ENCODE measurements around the gene C16orf95.
"Not testable (repeated sequence)": the region's sequence is repeated elsewhere in the genome, so short reads cannot be mapped to it uniquely, and the experiment has no call there.

The C16orf95 gene

DNA sequence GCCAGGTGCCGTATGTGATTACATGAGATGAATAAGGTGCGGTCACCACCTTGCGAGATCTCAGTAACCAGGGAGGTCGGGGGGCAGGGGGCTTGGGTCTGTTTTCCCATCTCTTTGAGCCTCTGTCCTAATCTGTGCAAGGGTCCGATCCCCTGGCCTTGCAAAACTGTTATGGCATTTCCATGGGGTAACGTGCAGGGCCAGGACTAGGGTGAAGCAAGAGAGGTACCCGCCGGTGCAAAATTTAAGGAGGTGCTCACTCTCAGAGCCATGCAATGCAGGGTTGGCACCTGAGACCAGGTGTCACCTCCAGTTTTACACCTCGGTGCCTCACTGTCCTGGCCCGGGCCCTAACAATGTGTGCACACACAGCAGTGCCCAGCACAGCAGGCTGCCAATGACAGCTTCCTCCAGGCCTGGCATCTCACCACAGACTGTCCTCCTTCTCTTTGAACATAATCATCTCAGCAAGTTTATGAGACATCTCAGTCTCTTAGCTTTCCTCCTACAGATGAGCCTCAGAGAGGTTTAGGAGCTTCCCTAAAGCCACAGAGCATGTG, 43.6 kb downstream of the C16orf95 start:
- H3K36me3 Mint-ChIP-seq, result peaks cover 7% of the 10 kb centered on the region
- peaks cover 5% of the 10 kb centered on the region for H3K9me3 Mint-ChIP-seq
- H3K4me3 Mint-ChIP-seq, result no peak overlapping the region
- peaks cover 2% of the 10 kb centered on the region for H3K4me1 Mint-ChIP-seq
- H3K27me3 Mint-ChIP-seq, result peaks cover 41% of the 10 kb centered on the region
- no peak for ATAC-seq
- H3K27ac Mint-ChIP-seq, result no peak overlapping the region

DNA sequence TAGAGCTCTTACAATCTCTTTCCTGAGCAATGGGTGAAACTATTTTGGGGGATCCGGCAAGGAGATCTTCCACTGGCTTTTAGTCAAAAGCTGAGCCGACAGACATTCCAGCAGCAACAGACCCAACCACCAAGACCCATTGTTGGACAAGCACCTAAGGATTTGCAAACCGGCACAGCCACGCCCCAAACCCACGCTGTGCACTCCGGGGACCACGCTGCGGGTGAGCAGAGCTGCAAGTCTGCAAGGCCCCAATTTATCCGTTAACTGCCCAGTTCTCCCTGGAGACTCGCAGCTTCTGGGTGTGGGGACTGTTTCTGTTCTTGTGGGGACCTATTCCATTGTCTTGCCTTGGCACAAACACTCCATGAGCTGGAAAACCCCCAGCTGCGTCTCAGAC, 45.9 kb downstream of the C16orf95 start:
- H3K27ac Mint-ChIP-seq, result no peak overlapping the region
- peaks cover 7% of the 10 kb centered on the region for H3K36me3 Mint-ChIP-seq
- ATAC-seq, result no peak
- H3K9me3 Mint-ChIP-seq, result peaks cover 5% of the 10 kb centered on the region
- no peak overlapping the region for H3K4me3 Mint-ChIP-seq
- H3K4me1 Mint-ChIP-seq, result no peaks in the 10 kb centered on the region
- peaks cover 29% of the 10 kb centered on the region for H3K27me3 Mint-ChIP-seq

DNA sequence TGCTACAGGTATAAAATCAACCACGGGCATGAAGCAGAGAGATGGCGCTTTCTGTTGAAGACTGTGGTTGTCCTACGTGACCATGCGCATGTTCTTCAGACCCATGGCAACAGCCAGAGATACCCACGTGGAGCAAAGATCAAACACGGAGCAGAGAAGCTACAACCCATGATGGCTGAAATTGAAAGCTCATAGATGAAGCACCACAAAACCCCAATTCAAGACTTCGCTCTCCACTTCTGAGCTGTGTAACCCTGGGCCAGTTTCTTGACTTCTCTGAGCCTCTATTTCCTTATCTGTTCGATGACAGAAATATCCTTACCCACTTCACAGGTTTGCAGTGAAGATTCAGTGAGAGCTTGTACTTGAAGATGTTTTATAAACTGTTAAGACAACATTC, 49.6 kb downstream of the C16orf95 start:
- Mint-ChIP-seq H3K27ac (no peak overlapping the region), H3K4me3 (no peak overlapping the region)

GRCh38 chr16:87266846-87267245, 50.3 kb downstream of the C16orf95 start:
- Mint-ChIP-seq H3K27me3 (peaks cover 36% of the 10 kb centered on the region), H3K36me3 (peaks cover 7% of the 10 kb centered on the region), H3K4me1 (no peaks in the 10 kb centered on the region), H3K4me3 (no peak overlapping the region), H3K27ac (no peak overlapping the region), H3K9me3 (peaks cover 5% of the 10 kb centered on the region)
- ATAC-seq, result no peak

More for the DNA sequence above, 49.6 kb downstream of the C16orf95 start:
- Mint-ChIP-seq H3K36me3 (peaks cover 7% of the 10 kb centered on the region), H3K9me3 (peaks cover 5% of the 10 kb centered on the region), H3K27me3 (peaks cover 36% of the 10 kb centered on the region), H3K4me1 (no peaks in the 10 kb centered on the region)
- ATAC-seq, result no peak

- ATAC-seq, result no peak
- peaks cover 27% of the 10 kb centered on the region for H3K27me3 Mint-ChIP-seq
- no peak overlapping the region for H3K4me3 Mint-ChIP-seq
- peaks cover 14% of the 10 kb centered on the region for H3K9me3 Mint-ChIP-seq
- no peak overlapping the region for H3K27ac Mint-ChIP-seq
- H3K36me3 Mint-ChIP-seq, result peaks cover 7% of the 10 kb centered on the region
- no peaks in the 10 kb centered on the region for H3K4me1 Mint-ChIP-seq
Observed at GRCh38 chr16:87265261-87265660, 51.9 kb downstream of the C16orf95 start.

- H3K27ac Mint-ChIP-seq, result no peak overlapping the region
- H3K36me3 Mint-ChIP-seq, result peaks cover 7% of the 10 kb centered on the region
- H3K4me1 Mint-ChIP-seq, result no peaks in the 10 kb centered on the region
- H3K27me3 Mint-ChIP-seq, result peaks cover 26% of the 10 kb centered on the region
- no peak for ATAC-seq
- peaks cover 14% of the 10 kb centered on the region for H3K9me3 Mint-ChIP-seq
- H3K4me3 Mint-ChIP-seq, result no peak overlapping the region
Observed at GRCh38 chr16:87264634-87265033, 52.6 kb downstream of the C16orf95 start.

DNA sequence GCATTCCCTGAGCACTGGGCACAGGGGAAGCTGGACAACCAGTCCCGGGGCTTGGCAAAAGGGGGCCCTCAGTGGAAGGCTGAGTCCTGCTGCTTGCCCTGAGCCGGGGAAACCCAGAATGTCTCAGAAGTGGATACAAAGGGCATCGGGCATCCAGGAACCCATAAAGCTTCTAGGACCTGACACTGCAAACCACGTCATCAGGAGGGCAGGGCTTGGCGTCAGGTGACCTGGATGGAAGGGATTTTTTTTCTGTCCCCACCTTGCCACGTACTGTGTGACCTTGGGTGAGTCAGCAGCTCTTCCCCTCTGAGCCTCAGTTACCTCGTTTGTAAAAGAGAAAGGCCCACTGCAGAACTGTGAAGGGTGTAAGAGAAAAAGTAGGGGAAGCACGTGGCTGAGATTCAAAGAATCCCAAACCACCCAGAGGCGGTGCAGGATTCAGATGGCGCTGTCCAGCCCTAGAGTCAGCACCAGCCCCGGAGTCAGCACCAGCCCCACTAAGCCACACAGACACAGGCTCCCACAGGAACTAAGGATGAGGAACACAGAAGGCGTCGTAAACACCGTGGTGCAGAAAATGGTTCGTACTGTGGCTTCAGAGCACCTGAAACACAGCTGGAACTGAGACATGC, 53.7 kb downstream of the C16orf95 start:
- H3K9me3 Mint-ChIP-seq, result peaks cover 8% of the 10 kb centered on the region
- H3K4me3 Mint-ChIP-seq, result no peak overlapping the region
- no peak for ATAC-seq
- H3K36me3 Mint-ChIP-seq, result no peaks in the 10 kb centered on the region
- H3K4me1 Mint-ChIP-seq, result no peaks in the 10 kb centered on the region
- H3K27ac Mint-ChIP-seq, result no peak overlapping the region
- H3K27me3 Mint-ChIP-seq, result peaks cover 15% of the 10 kb centered on the region

GRCh38 chr16:87259431-87259830, 57.8 kb downstream of the C16orf95 start:
- peaks cover 8% of the 10 kb centered on the region for H3K9me3 Mint-ChIP-seq
- no peak overlapping the region for H3K4me3 Mint-ChIP-seq
- no peaks in the 10 kb centered on the region for H3K36me3 Mint-ChIP-seq
- no peaks in the 10 kb centered on the region for H3K4me1 Mint-ChIP-seq
- H3K27ac Mint-ChIP-seq, result no peak overlapping the region
- H3K27me3 Mint-ChIP-seq, result peaks cover under 1% of the 10 kb centered on the region
- ATAC-seq, result no peak

- H3K4me1 Mint-ChIP-seq, H3K4me3 Mint-ChIP-seq, H3K27me3 Mint-ChIP-seq, ATAC-seq, H3K27ac Mint-ChIP-seq, H3K9me3 Mint-ChIP-seq, H3K36me3 Mint-ChIP-seq: not testable (repeated sequence)
Observed at GRCh38 chr16:87258653-87259052, 58.5 kb downstream of the C16orf95 start.

GRCh38 chr16:87255866-87256265, 61.3 kb downstream of the C16orf95 start:
- Mint-ChIP-seq H3K4me3 (no peak overlapping the region), H3K36me3 (no peaks in the 10 kb centered on the region), H3K27ac (no peak overlapping the region), H3K9me3 (peaks cover 11% of the 10 kb centered on the region), H3K27me3 (peaks cover 12% of the 10 kb centered on the region), H3K4me1 (no peaks in the 10 kb centered on the region)
- ATAC-seq, result no peak

DNA sequence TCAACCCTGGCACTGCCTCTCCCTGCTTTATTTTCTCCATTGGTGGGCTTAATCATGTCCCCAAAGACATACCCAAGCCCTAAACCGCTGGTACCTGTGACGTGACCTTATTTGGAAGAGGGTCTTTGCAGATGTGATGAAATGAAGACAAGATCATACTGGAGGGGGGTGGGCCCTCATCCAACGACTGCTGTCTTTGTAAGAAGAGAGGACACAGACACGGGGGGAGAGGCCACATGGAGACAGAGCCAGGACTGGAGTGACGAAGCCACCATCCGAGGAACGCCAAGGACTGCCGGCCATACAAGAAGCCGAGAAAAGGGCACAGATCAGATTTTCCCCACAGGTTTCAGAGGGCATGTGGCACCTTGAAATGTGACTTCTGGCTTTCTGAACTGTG, 62.5 kb downstream of the C16orf95 start:
- no peaks in the 10 kb centered on the region for H3K36me3 Mint-ChIP-seq
- H3K9me3 Mint-ChIP-seq, result peaks cover 5% of the 10 kb centered on the region
- H3K27me3 Mint-ChIP-seq, result peaks cover 12% of the 10 kb centered on the region
- H3K4me3 Mint-ChIP-seq, result no peak overlapping the region
- H3K27ac Mint-ChIP-seq, result no peak overlapping the region
- H3K4me1 Mint-ChIP-seq, result no peaks in the 10 kb centered on the region
- ATAC-seq, result no peak

DNA sequence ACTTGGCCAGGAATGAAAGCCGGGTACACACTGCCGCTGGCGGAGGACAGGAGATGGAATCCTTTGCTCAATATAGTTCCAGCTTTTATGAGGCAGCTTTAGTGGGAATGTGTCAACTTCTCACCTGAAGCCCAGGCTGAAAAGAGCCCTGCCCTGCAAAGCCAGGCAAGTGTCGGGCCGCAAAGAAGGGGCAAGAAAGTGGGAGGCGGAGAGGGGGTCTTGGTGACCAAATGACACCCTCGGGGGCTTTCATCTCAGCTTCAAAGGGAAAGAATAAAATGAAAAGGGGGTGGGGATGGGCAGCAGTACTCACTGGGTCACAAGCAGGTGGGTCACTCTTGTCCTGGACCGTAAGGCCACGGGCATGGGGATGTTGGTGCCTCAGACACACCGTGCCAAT, 62.9 kb downstream of the C16orf95 start:
- no peak overlapping the region for H3K27ac Mint-ChIP-seq
- H3K4me1 Mint-ChIP-seq, result no peaks in the 10 kb centered on the region
- no peaks in the 10 kb centered on the region for H3K36me3 Mint-ChIP-seq
- H3K4me3 Mint-ChIP-seq, result no peak overlapping the region
- peaks cover 15% of the 10 kb centered on the region for H3K27me3 Mint-ChIP-seq
- H3K9me3 Mint-ChIP-seq, result peaks cover 5% of the 10 kb centered on the region
- ATAC-seq, result no peak

DNA sequence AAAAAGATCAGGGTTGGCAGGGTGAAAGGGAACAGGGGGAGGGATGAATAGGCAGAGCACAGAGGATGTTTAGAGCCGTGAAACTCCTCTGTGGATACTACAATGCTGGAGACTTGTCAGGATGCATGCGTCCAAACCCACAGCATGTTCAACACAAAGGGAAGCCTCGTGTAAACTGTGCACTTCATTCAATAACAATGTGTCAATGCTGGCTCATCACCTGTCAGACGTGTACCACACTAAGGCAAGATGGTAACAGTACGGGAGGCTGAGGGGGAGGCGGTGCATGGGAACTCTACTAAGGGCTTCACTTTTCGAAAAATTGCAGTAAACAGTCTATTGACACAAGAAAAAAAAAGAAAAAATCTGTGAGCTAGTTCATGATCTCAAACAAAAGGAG, 63.7 kb downstream of the C16orf95 start:
- Mint-ChIP-seq H3K4me1 (no peaks in the 10 kb centered on the region), H3K27me3 (peaks cover 23% of the 10 kb centered on the region), H3K9me3 (peaks cover 5% of the 10 kb centered on the region), H3K4me3 (no peak overlapping the region), H3K27ac (no peak overlapping the region), H3K36me3 (no peaks in the 10 kb centered on the region)
- ATAC-seq, result no peak
